ENCODE results near the gene NEURL1. TPM values are rescaled to one million over a fixed set of nuclear protein-coding genes. Genes with fewer than 3 reads are reported as not detected.

Gene NEURL1
- total RNA-seq, 1 donor from 2014 or later: 0.54 TPM

DNA sequence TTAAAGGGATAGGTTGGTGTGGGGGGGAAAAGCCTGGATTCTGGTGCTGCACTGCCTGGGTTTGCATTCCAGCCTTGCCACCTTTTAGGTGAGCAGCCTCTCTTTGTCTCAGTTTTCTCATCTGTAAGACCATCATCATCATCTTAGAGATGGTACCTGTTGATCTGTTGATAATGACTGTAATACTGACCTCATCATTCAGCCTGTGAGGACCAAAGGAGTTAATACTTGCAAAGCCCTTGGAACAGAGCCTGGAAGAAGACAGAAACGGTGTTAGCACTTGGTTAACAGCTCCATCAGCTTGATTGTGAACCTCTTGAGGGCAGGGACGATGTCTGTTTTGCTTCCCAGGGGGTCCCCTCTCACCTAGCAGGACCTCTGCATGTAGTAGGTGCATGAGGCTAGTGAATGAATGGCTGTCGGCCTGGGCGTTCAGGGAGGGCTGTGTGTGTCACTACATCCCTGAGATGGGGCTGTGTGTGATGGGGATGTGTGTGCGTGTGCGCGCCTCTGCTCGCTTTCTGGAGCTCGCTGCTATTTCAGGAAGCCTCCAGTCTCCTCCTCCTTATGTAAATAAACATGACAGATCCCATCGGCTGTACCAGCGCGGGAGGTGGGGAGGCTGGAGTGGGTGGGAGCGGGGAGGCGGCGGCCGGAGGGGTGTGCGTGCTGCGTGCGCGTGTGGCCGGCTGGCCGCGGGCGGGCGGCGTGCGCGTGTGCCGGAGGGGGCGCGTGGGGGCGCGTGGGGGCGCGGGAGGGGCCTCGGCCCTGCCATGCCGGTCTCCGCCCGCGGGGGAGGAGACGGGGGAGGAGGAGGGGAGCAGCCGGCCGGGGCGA lies 61.2 kb downstream of the NEURL1 start:
- Mint-ChIP-seq H3K4me3 (peak overlapping the region; percentile 69), H3K9me3 (no peaks in the 10 kb centered on the region), H3K4me1 (peaks cover 3% of the 10 kb centered on the region), H3K36me3 (no peaks in the 10 kb centered on the region), H3K27me3 (ENCODE audit: low read depth) (peaks cover 81% of the 10 kb centered on the region), H3K27ac (no peak overlapping the region)
- DNase-seq (ENCODE audit: low spot score in 2 of 2, unreplicated experiment in 2 of 2): peak in 1 of 2 experiments; percentile 46
- TF ChIP-seq, protein P1, sequence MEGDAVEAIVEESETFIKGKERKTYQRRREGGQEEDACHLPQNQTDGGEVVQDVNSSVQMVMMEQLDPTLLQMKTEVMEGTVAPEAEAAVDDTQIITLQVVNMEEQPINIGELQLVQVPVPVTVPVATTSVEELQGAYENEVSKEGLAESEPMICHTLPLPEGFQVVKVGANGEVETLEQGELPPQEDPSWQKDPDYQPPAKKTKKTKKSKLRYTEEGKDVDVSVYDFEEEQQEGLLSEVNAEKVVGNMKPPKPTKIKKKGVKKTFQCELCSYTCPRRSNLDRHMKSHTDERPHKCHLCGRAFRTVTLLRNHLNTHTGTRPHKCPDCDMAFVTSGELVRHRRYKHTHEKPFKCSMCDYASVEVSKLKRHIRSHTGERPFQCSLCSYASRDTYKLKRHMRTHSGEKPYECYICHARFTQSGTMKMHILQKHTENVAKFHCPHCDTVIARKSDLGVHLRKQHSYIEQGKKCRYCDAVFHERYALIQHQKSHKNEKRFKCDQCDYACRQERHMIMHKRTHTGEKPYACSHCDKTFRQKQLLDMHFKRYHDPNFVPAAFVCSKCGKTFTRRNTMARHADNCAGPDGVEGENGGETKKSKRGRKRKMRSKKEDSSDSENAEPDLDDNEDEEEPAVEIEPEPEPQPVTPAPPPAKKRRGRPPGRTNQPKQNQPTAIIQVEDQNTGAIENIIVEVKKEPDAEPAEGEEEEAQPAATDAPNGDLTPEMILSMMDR (IDR thresholded peaks at IDR 0.05; ENCODE audit: unreplicated experiment): no peak

DNA sequence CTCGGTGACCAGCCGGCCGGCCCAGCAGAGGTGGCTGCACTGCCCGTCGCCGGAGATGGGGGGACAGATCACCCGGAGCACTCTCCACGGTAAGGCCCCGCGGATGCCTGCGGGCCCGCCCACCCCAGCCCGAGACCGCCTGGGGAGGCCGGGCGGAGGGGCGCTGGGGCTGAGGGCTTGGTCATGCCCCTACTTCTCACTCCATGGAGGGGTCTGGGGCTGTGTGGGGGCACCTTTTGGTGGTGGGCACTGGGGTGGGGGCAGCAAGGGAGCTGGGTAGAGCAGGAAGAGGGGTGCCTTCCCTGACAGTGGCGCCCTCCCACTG lies 61.8 kb downstream of the NEURL1 start:
- Mint-ChIP-seq H3K9me3 (no peaks in the 10 kb centered on the region), H3K4me1 (peaks cover 3% of the 10 kb centered on the region), H3K27me3 (ENCODE audit: low read depth) (peaks cover 82% of the 10 kb centered on the region), H3K27ac (no peak overlapping the region), H3K4me3 (peak overlapping the region; percentile 59), H3K36me3 (no peaks in the 10 kb centered on the region)
- TF ChIP-seq, protein P1 (IDR thresholded peaks at IDR 0.05; ENCODE audit: unreplicated experiment): no peak
- no peak for DNase-seq (ENCODE audit: low spot score in 2 of 2, unreplicated experiment in 2 of 2)

- peaks cover 3% of the 10 kb centered on the region for H3K4me1 Mint-ChIP-seq
- no peaks in the 10 kb centered on the region for H3K36me3 Mint-ChIP-seq
- H3K27ac Mint-ChIP-seq: no peak overlapping the region
- peaks cover 83% of the 10 kb centered on the region for H3K27me3 Mint-ChIP-seq (ENCODE audit: low read depth)
- peak overlapping the region; percentile 59 for H3K4me3 Mint-ChIP-seq
- TF ChIP-seq, protein P1 (IDR thresholded peaks at IDR 0.05; ENCODE audit: unreplicated experiment): no peak
- no peaks in the 10 kb centered on the region for H3K9me3 Mint-ChIP-seq
- no peak for DNase-seq (ENCODE audit: low spot score in 2 of 2, unreplicated experiment in 2 of 2)
These were observed 62.2 kb downstream of the NEURL1 start for GRCh38 chr10:103555712-103556111.

DNA sequence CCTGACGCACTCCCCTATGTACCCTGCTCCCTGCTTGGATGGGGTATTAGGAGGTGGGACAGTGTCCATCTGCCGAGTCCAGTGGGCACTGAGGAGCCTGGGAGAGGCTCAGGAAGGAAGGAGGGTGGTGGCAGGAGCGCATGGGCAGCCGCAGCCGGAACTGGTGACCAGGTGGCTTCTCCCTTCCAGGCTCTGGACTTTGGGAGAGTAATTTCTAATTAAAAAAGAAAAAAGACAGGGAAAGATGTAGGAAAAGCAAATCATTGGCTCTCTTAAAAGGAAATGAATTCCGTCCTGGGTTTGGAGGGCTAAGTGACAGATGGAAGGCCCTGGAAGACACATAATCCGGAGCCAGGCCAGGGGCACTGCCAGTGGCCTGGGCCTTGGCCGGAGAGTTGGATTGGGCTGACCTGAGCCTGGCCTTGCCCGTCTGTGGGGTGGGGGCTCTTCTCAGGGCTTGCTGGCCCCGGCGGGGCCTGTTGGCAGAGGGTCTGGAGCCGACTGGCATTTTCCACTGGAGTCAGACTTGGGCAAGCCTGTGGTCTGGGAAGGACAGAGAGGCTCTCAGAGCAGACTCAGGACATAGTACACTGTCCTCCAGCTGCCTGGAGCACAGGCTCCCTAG lies 63.0 kb downstream of the NEURL1 start:
- TF ChIP-seq, protein P1 (IDR thresholded peaks at IDR 0.05; ENCODE audit: unreplicated experiment): no peak
- Mint-ChIP-seq H3K4me3 (no peak overlapping the region), H3K27me3 (ENCODE audit: low read depth) (peaks cover 83% of the 10 kb centered on the region), H3K9me3 (no peaks in the 10 kb centered on the region), H3K36me3 (no peaks in the 10 kb centered on the region), H3K4me1 (peaks cover 3% of the 10 kb centered on the region), H3K27ac (no peak overlapping the region)
- DNase-seq (ENCODE audit: low spot score in 2 of 2, unreplicated experiment in 2 of 2): no peak

GRCh38 chr10:103557455-103557854 lies 64.0 kb downstream of the NEURL1 start:
- TF ChIP-seq, protein P1 (IDR thresholded peaks at IDR 0.05; ENCODE audit: unreplicated experiment): no peak
- Mint-ChIP-seq H3K36me3 (no peaks in the 10 kb centered on the region), H3K4me3 (no peak overlapping the region), H3K27me3 (ENCODE audit: low read depth) (peaks cover 83% of the 10 kb centered on the region), H3K27ac (no peak overlapping the region), H3K9me3 (no peaks in the 10 kb centered on the region), H3K4me1 (peaks cover 3% of the 10 kb centered on the region)
- no peak for DNase-seq (ENCODE audit: low spot score in 2 of 2, unreplicated experiment in 2 of 2)

Data from mesothelial cell of epicardium (in vitro differentiated cells).